Fibroblast of pulmonary artery (primary cell): ENCODE measurements around the gene RALBP1.

Experiments
- DNase-seq: peaks from one replicate; pipeline ENCODE4 v3.0.0-alpha.2; 2010; ENCODE audit warnings: low read depth
- H3K4me3 ChIP-seq: replicated peaks from 2 replicates; pipeline ENCODE4 v1.5.1; 2011; ENCODE audit warnings: low read depth, mild to moderate bottlenecking, control low read depth, low read length, moderate library complexity
- CTCF ChIP-seq: IDR thresholded peaks from 2 replicates; pipeline ENCODE4 v1.5.1; 2011; ENCODE audit warnings: mild to moderate bottlenecking, control low read depth, low read length, inconsistent platforms; ENCODE audit errors: missing control alignments

The RALBP1 gene

GRCh38 chr18:9561759-9562158 is 86.4 kb downstream of the RALBP1 start:
- no peak for TF ChIP-seq CTCF
- DNase-seq = no peak
- H3K4me3 ChIP-seq = no peak overlapping the region

GRCh38 chr18:9562584-9562983 is 87.3 kb downstream of the RALBP1 start:
- DNase-seq = no peak
- H3K4me3 ChIP-seq = no peak overlapping the region
- TF ChIP-seq CTCF = no peak

- DNase-seq = no peak
- no peak overlapping the region for H3K4me3 ChIP-seq
- TF ChIP-seq CTCF = no peak
Observed at GRCh38 chr18:9563331-9563730, 88.0 kb downstream of the RALBP1 start.

- no peak for DNase-seq
- no peak for TF ChIP-seq CTCF
- H3K4me3 ChIP-seq = no peak overlapping the region
Observed at GRCh38 chr18:9565407-9565806, 90.1 kb downstream of the RALBP1 start.

- no peak for DNase-seq
- no peak overlapping the region for H3K4me3 ChIP-seq
- no peak for TF ChIP-seq CTCF
Observed at GRCh38 chr18:9568186-9568585, 92.9 kb downstream of the RALBP1 start.

- TF ChIP-seq CTCF = no peak
- H3K4me3 ChIP-seq = no peak overlapping the region
- DNase-seq = no peak
Observed at GRCh38 chr18:9569178-9569577, 93.9 kb downstream of the RALBP1 start.

GRCh38 chr18:9570255-9570654 is 94.9 kb downstream of the RALBP1 start:
- H3K4me3 ChIP-seq = no peak overlapping the region
- no peak for TF ChIP-seq CTCF
- no peak for DNase-seq
